KOPT-K1 (cell line): ENCODE measurements around the gene PCDHGA6.

Experiments used
- H3K27ac ChIP-seq: fragments of 200-600 bp; sonication (generic); 2 replicates; pipeline ENCODE4 v1.5.1; 2016; ENCODE audit warnings: antibody characterized with exemption, mild to moderate bottlenecking, low read depth, low read length; ENCODE audit not compliant: poor library complexity, severe bottlenecking
- H3K36me3 ChIP-seq: fragments of 200-600 bp; sonication (generic); 2 replicates; pipeline ENCODE4 v1.5.1; 2017; ENCODE audit warnings: antibody characterized with exemption, mild to moderate bottlenecking, low read length, moderate library complexity; ENCODE audit not compliant: insufficient read depth
- H3K9me3 ChIP-seq: fragments of 200-600 bp; sonication (generic); 2 replicates; pipeline ENCODE4 v1.5.1; 2017; ENCODE audit warnings: antibody characterized with exemption, low read length, mild to moderate bottlenecking; ENCODE audit not compliant: insufficient read depth, poor library complexity, severe bottlenecking

PCDHGA6 gene

DNA sequence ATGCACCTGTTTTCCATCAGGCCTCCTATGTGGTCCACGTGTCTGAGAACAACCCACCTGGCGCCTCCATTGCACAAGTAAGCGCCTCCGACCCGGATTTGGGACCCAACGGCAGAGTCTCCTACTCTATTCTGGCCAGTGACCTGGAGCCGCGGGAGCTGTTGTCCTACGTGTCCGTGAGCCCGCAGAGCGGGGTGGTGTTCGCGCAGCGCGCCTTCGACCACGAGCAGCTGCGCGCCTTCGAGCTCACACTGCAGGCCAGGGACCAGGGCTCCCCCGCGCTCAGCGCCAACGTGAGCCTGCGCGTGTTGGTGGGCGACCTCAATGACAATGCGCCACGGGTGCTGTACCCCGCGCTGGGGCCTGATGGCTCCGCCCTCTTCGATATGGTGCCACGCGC, 22.1 kb upstream of the PCDHGA6 start:
- Histone ChIP-seq H3K36me3 (no peaks in the 10 kb centered on the region), H3K9me3 (no peaks in the 10 kb centered on the region), H3K27ac (no peak overlapping the region)

GRCh38 chr5:141354900-141355469, 18.7 kb upstream of the PCDHGA6 start, which contains the start of gene PCDHGA4:
Gene PCDHGA4 (plus strand): TSS chr5:141355021. CDS start chr5:141355108, 87 bp downstream.
- H3K27ac ChIP-seq = no peak within 1 kb of the TSS
- no peaks in the 10 kb centered on the region for H3K36me3 ChIP-seq
- H3K9me3 ChIP-seq = no peaks in the 10 kb centered on the region

DNA sequence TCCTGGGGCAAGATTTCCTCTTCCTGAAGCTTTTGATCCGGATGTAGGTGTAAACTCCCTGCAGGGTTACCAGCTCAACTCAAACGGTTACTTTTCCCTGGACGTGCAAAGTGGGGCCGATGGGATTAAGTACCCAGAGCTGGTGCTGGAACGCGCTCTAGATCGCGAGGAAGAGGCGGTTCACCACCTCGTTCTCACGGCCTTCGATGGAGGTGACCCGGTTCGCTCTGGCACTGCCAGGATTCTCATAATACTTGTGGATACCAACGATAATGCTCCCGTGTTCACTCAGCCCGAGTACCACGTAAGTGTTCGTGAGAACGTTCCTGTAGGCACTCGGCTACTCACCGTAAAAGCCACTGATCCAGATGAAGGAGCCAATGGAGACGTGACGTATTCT, 18.1 kb upstream of the PCDHGA6 start:
- Histone ChIP-seq H3K9me3 (peaks cover 4% of the 10 kb centered on the region), H3K36me3 (no peaks in the 10 kb centered on the region), H3K27ac (no peak overlapping the region)

GRCh38 chr5:141356133-141356532, 17.6 kb upstream of the PCDHGA6 start:
- H3K27ac ChIP-seq = no peak overlapping the region
- H3K9me3 ChIP-seq = peaks cover 8% of the 10 kb centered on the region
- H3K36me3 ChIP-seq = no peaks in the 10 kb centered on the region

DNA sequence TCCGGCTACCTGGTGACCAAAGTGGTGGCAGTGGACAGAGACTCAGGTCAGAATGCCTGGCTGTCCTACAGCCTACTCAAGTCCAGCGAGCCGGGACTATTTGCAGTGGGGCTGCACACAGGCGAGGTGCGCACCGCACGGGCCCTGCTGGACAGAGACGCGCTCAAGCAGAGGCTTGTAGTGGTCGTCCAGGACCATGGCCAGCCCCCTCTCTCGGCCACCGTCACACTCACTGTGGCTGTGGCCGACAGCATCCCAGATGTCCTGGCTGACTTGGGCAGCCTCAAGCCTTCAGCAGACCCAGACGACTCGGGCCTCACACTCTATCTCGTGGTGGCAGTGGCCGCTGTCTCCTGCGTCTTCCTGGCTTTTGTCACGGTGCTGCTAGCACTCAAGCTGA, 16.7 kb upstream of the PCDHGA6 start:
- Histone ChIP-seq H3K9me3 (peaks cover 13% of the 10 kb centered on the region), H3K27ac (no peak overlapping the region), H3K36me3 (no peaks in the 10 kb centered on the region)

DNA sequence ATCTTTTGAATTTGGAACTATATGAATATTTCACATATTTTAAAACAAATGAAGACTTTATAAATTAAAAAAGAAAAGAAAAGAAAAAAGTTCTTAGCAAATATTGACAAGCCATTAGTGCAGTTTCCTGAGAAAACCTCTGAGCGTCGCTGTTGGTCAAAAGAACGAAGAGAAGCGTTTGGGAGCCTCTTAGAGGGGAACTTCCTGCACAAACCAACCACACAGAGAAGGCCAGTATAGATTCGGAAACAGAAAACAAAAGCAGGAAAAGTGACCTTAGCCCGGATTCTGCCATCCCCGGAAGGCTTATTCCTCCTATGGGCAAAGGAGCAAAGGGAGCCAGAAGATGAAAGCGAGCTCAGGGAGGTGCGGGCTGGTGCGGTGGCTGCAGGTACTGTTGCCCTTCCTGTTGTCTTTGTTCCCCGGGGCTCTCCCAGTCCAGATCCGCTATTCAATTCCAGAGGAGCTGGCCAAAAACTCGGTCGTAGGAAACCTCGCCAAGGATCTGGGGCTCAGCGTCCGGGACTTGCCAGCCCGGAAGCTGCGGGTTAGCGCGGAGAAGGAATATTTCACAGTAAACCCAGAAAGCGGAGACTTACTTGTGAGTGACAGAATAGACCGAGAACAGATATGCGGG, 13.8 kb upstream of the PCDHGA6 start, which contains the start of gene PCDHGB2:
PCDHGB2 (plus strand) TSS at position 205 of the 637 bp plus-strand sequence; CDS start at position 347, 142 bp downstream.
- no peak within 1 kb of the TSS for H3K27ac ChIP-seq
- peaks cover 31% of the 10 kb centered on the region for H3K9me3 ChIP-seq
- no peaks in the 10 kb centered on the region for H3K36me3 ChIP-seq

DNA sequence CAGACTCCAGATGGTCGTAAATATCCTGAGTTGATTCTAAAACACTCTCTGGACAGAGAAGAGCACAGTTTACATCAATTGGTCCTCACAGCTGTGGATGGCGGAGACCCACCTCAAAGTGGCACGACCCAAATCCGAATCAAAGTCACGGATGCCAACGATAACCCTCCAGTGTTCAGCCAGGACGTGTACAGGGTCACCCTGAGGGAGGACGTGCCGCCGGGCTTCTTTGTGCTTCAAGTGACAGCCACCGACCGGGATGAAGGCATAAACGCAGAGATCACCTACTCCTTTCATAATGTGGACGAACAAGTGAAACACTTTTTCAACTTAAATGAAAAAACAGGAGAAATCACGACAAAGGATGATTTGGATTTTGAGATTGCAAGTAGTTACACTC, 13.0 kb upstream of the PCDHGA6 start:
- Histone ChIP-seq H3K36me3 (no peaks in the 10 kb centered on the region), H3K27ac (no peak overlapping the region), H3K9me3 (peaks cover 39% of the 10 kb centered on the region)

DNA sequence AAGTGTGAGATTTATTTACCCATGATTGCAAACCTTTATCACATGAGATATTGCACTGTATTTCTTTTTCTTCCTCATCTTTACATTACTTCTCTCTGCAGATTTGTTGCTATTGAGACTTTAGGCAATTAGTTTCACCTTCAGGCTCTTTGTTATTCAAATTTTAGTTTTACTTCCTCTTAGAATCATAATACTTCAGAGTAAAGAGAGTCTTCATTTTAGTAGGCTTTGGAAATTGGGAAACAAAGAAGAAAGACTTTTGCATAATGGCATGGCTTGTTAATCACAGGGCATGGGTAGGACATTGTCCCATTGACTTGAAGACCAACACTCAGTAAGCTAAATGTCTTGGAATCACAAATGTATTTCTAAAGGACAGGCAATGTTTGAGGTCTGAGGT, 11.0 kb upstream of the PCDHGA6 start:
- no peak overlapping the region for H3K27ac ChIP-seq
- no peaks in the 10 kb centered on the region for H3K36me3 ChIP-seq
- peaks cover 47% of the 10 kb centered on the region for H3K9me3 ChIP-seq

DNA sequence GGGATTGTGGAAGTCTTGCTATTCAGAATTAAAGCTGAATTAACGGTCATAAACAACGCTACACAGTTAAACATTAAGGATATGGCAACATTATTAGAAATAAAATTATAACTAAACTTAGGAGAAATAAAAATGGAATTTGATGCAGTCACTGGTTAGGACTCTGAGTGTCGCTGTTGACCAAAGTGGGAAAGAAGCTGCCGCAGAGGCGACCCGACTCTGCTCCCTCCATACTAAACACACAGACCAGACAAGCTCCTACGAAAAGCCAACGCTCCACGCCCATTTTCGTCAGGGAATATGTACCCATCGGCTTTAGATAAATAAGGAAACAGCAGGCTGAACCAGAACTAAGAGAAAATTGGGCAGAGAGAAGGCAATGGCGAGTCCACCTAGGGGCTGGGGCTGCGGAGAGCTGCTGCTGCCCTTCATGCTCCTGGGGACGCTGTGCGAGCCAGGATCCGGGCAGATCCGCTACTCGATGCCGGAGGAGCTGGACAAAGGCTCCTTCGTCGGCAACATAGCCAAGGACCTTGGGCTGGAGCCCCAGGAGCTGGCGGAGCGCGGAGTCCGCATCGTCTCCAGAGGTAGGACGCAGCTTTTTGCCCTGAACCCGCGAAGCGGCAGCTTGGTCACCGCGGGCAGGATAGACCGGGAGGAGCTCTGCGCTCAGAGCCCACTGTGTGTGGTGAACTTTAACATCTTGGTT, 9.6 kb upstream of the PCDHGA6 start, which contains the start of gene PCDHGA5:
PCDHGA5 (plus strand) TSS at position 211 of the 709 bp plus-strand sequence; CDS start at position 380, 169 bp downstream.
- Histone ChIP-seq H3K36me3 (no peaks in the 10 kb centered on the region), H3K9me3 (peaks cover 47% of the 10 kb centered on the region), H3K27ac (no peak within 1 kb of the TSS)

DNA sequence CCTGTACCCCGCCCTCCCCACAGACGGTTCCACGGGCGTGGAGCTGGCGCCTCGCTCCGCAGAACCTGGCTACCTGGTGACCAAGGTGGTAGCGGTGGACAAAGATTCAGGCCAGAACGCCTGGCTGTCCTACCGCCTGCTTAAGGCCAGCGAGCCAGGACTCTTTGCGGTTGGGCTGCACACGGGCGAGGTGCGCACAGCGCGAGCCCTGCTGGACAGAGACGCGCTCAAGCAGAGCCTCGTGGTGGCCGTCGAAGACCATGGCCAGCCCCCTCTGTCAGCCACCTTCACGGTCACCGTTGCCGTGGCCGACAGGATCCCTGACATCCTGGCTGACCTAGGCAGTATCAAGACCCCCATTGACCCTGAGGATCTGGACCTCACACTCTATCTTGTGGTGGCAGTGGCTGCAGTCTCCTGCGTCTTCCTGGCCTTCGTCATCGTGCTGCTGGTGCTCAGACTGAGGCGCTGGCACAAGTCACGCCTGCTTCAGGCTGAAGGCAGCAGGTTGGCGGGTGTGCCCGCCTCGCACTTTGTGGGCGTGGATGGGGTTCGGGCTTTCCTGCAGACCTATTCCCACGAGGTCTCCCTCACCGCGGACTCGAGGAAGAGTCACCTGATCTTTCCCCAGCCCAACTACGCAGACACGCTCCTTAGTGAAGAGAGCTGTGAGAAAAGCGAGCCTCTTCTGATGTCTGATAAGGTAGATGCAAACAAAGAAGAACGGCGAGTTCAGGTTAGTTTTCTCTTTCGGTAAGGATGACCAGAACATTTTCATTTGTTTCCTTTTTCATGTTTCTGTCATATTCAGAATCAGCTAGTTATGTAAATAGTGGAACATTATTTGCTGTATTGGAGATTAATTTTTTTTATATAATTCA, 7.4 kb upstream of the PCDHGA6 start:
- no peak overlapping the region for H3K27ac ChIP-seq
- H3K36me3 ChIP-seq = no peaks in the 10 kb centered on the region
- H3K9me3 ChIP-seq = peaks cover 50% of the 10 kb centered on the region

DNA sequence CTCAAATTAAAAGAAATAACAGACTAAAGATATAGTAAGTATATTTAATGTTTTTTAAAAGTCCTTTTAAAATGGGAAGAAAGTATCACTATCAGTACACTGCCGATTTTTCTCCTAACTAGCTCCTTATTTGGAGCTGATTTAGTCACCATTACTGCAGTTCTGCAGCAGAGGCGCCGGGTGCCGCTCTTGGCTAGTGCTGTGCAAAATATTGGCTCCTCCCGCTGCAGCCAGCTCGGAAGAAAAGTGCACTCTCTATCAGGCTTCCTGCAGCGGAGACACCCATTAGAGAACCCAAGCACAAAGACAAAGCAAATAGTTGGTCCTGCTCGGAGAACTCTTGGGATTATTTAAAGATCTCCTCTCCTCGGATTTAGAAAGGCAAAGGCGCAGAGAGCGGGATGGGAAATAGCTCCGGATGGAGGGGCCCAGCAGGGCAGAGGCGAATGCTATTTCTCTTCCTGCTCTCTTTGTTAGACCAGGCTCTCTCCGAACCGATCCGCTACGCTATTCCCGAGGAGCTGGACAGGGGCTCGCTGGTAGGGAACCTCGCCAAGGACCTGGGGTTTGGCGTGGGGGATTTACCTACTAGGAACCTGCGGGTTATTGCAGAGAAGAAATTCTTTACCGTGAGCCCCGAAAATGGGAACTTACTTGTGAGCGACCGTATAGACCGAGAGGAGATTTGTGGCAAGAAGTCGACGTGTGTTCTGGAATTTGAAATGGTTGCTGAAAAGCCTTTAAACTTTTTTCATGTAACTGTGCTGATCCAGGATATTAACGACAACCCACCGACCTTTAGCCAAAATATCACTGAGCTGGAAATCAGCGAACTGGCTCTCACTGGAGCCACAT, 3.5 kb upstream of the PCDHGA6 start, which contains the start of gene PCDHGB3:
PCDHGB3 (plus strand) TSS at position 249 of the 855 bp plus-strand sequence; CDS start at position 402, 153 bp downstream.
- H3K27ac ChIP-seq = no peak within 1 kb of the TSS
- H3K36me3 ChIP-seq = no peaks in the 10 kb centered on the region
- peaks cover 39% of the 10 kb centered on the region for H3K9me3 ChIP-seq

- Histone ChIP-seq H3K36me3 (no peaks in the 10 kb centered on the region), H3K27ac (no peak overlapping the region), H3K9me3 (peaks cover 36% of the 10 kb centered on the region)
These were observed 1.9 kb upstream of the PCDHGA6 start for GRCh38 chr5:141371572-141372475.

DNA sequence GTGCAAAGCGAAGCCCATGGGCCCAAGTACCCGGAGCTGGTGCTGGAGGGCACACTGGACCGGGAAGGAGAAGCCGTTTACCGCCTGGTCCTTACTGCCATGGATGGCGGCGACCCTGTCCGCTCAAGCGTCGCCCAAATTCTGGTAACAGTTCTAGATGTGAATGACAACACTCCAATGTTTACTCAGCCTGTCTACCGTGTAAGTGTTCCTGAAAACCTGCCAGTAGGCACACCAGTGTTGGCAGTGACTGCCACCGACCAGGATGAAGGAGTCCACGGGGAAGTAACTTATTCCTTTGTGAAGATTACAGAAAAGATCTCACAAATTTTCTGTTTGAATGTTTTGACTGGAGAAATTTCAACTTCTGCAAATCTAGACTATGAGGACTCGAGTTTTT, 936 bp downstream of the PCDHGA6 start:
- H3K36me3 ChIP-seq = no peaks in the 10 kb centered on the region
- H3K9me3 ChIP-seq = peaks cover 36% of the 10 kb centered on the region
- no peak overlapping the region for H3K27ac ChIP-seq
